H1 (cell line): ENCODE data around the gene RDH5. TPM values are rescaled to one million over a fixed set of nuclear protein-coding genes. Genes with fewer than 3 reads are reported as not detected.

Experiments
- BRCA1 ChIP-seq: IDR thresholded peaks from 2 replicates; pipeline ENCODE4 v1.6.1; 2012; ENCODE audit warnings: low read depth, low read length, improper control_type of control experiment
- CHD1 ChIP-seq: IDR thresholded peaks from 2 replicates; pipeline ENCODE4 v1.6.1; 2012; ENCODE audit warnings: low read depth, low read length, improper control_type of control experiment
- POLR2AphosphoS5 ChIP-seq: IDR thresholded peaks from 2 replicates; pipeline ENCODE4 v1.6.1; 2011; ENCODE audit warnings: low read depth, low read length
- polyA plus RNA-seq, 7 experiments: library from polyadenylated mRNA; depleted of rRNA in 3 of 7; stranded (reverse) in 5 of 7; unstranded in 2 of 7; fragments of >200 nt in 5 of 7; fragments of 200-250 nt in 2 of 7; gene quantifications; 1 replicate in 5 of 7; 2 replicates in 1 of 7; 4 replicates in 1 of 7; pipeline versions ENCODE4 v1.2.1 to v1.2.3, GENCODE V29; 2011 to 2013; ENCODE audit warnings: missing spikeins in 2 of 7, mixed read lengths in 2 of 7
- total RNA-seq: library from RNA; stranded (reverse); fragmentation: NEBNext Ultra II Directional; extraction: Animal tissue kit (Norgen Biotek cat#: 25700); gene quantifications from 2 replicates; pipeline ENCODE4 v1.2.1, GENCODE V29; 2021
- TF ChIP-seq, protein P1 (sequence below): IDR thresholded peaks from 2 replicates; pipeline ENCODE4 v1.6.1; 2012; ENCODE audit warnings: inconsistent platforms

RDH5 gene
- total and polyA plus RNA-seq, 2 of the 8 experiments (the other 6 are each of a cell fraction or from before 2014, with no cell fraction given) = 4.2 to 6.0 TPM

DNA sequence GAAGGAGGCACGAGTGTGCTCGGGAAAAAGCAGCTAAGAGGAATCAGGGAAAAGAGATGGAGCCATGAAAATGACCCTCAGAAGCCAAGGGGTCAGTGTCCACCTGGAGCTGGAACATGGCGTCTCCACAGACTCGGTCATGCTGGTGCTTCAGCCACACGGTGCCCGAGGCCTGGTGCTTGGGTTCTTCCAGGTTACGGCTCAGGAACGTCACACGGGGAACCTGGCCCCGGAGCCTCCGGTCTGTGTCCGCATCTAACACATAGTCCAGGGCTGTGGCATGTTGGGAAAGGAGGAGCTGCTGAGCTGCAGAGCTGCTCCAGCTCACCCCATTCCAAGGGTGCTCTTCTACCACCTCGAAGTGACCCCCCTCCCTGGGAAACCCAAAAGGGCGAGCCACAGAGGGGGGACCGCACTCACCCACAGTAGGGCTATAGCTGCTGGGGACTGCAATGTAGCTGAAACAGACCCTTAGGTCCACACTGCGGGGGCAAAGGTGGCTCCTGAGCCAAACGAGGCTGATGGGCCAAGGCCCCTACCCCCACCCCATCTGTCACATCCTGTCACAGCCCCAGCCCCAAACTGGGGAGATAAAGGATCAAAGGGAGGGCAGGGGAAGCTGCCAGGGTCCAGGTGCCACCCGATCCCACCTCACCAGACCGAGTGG is 23.3 kb upstream of the RDH5 start (continued):
- TF ChIP-seq CHD1 = no peak
- TF ChIP-seq POLR2AphosphoS5 = no peak
- TF ChIP-seq, protein P1, sequence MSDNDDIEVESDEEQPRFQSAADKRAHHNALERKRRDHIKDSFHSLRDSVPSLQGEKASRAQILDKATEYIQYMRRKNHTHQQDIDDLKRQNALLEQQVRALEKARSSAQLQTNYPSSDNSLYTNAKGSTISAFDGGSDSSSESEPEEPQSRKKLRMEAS = no peak
- no peak for TF ChIP-seq BRCA1
- TF ChIP-seq, all 59 proteins: peak for 0
